K562 (cell line): ENCODE data around the gene SMC4.

Experiments used
- CTCF ChIP-seq, 3 experiments: IDR thresholded peaks in 2 of 3; conservative IDR thresholded peaks in 1 of 3; 2 replicates each; pipeline ENCODE4 v1.5.1; 2011 to 2012; ENCODE audit warnings: low read length in 3 of 3, mild to moderate bottlenecking in 3 of 3, control low read depth in 2 of 3, improper control_type of control experiment in 1 of 3, inconsistent platforms in 1 of 3, low read depth in 1 of 3, mixed read lengths in 1 of 3, moderate library complexity in 1 of 3; ENCODE audit not compliant: insufficient read depth in 2 of 3
- ESRRA ChIP-seq: fragments of 450-650 bp; IDR thresholded peaks from 2 replicates; pipeline ENCODE4 v1.6.1; 2014; ENCODE audit warnings: low read depth, mild to moderate bottlenecking, moderate library complexity, borderline replicate concordance
- FOS ChIP-seq: IDR thresholded peaks from 3 replicates; pipeline ENCODE4 v1.6.1; 2011; ENCODE audit not compliant: insufficient read length; ENCODE audit errors: extremely low read depth
- MED1 ChIP-seq: sonication (generic); formaldehyde crosslinking; IDR thresholded peaks from 2 replicates; pipeline ENCODE4 v1.8.1; 2023; ENCODE audit warnings: missing genetic modification reagents, borderline replicate concordance
- MTF1 ChIP-seq: fragments of 250-450 bp; sonication (Bioruptor Pico); IDR thresholded peaks from 2 replicates; pipeline ENCODE4 v1.9.0; 2021; ENCODE audit warnings: moderate library complexity, mild to moderate bottlenecking, inconsistent platforms, borderline replicate concordance
- POLR2A ChIP-seq: fragments of 450-650 bp; conservative IDR thresholded peaks from 2 replicates; pipeline ENCODE4 v1.6.1; 2016
- PURB ChIP-seq: sonication (generic); formaldehyde crosslinking; IDR thresholded peaks from 2 replicates; pipeline ENCODE4 v1.9.0; 2021; ENCODE audit warnings: low read depth, mild to moderate bottlenecking, missing genetic modification reagents
- TSHZ1 ChIP-seq: fragments of 250-450 bp; sonication (Bioruptor Pico); IDR thresholded peaks from 2 replicates; pipeline ENCODE4 v1.4.0; 2020; ENCODE audit warnings: mild to moderate bottlenecking, moderate library complexity
- ZBTB1 ChIP-seq: sonication (generic); formaldehyde crosslinking; IDR thresholded peaks from 2 replicates; pipeline ENCODE4 v1.8.1; 2023; ENCODE audit warnings: missing genetic modification reagents, low read depth, mild to moderate bottlenecking, borderline replicate concordance
- ZNF212 ChIP-seq: fragments of 450-650 bp; formaldehyde crosslinking; IDR thresholded peaks from 2 replicates; pipeline ENCODE4 v1.4.0; 2020; ENCODE audit warnings: mild to moderate bottlenecking
- ZNF347 ChIP-seq: fragments of 450-650 bp; formaldehyde crosslinking; IDR thresholded peaks from 2 replicates; pipeline ENCODE4 v1.4.0; 2020; ENCODE audit warnings: low read depth, mild to moderate bottlenecking, moderate library complexity

GRCh38 chr3:160413613-160414248 lies 14.3 kb downstream of the SMC4 start:
- no peak for TF ChIP-seq FOS
- peak; percentile 58 to 77 (median 75) for TF ChIP-seq CTCF (IDR thresholded peaks at IDR 0.05 in 2 of 3, conservative IDR thresholded peaks at IDR 0.05 in 1 of 3; ENCODE audit: insufficient read depth in 2 of 3, low read depth in 1 of 3, low read length in 3 of 3)
- TF ChIP-seq MED1, result no peak
- TF ChIP-seq ZNF347 (CRISPR knock-in tag), result no peak
- TF ChIP-seq ESRRA, result no peak
- TF ChIP-seq TSHZ1, result no peak
- no peak for TF ChIP-seq ZNF212
- TF ChIP-seq MTF1 (CRISPR knock-in tag), result no peak
- no peak for TF ChIP-seq POLR2A
- no peak for TF ChIP-seq PURB (CRISPR knock-in tag)
- no peak for TF ChIP-seq ZBTB1
